ENCODE results near the gene UNC5A. TPM values are rescaled to one million over a fixed set of nuclear protein-coding genes. Genes with fewer than 3 reads are reported as not detected.

UNC5A gene
- total and polyA plus RNA-seq, 3 experiments from 2014 or later, result not detected

DNA sequence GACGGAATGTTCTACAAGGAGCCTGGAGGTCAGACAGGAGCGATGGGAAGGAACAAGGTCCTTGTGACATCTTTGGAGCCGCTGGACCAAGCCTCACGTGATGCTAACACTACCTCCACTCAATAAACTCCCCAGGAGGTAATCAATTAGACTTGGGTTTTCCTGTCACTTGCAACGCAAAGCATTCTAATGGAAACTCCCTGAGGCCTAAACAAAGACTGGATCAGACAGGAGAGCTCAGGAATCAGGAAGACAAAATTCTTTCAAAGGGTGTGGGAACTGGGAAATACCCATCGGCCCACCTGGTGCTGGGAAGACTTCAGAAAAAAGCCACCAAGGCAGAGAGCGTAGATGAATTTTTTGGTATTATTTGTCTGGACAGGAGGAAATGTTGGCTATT, 22.3 kb upstream of the UNC5A start:
- peak in 1 of 5 donors; percentile 8 for DNase-seq
- Histone ChIP-seq H3K9me3 (ENCODE audit: low read length) (no peaks in the 10 kb centered on the region), H3K36me3 (ENCODE audit: insufficient read depth, low read length) (no peaks in the 10 kb centered on the region), H3K4me3 (ENCODE audit: low read length) (no peak overlapping the region), H3K27ac (ENCODE audit: low read depth, low read length) (no peak overlapping the region), H3K4me1 (ENCODE audit: insufficient read depth, low read length) (no peaks in the 10 kb centered on the region), H3K27me3 (ENCODE audit: insufficient read depth, low read length, poor library complexity, severe bottlenecking) (peaks cover 3% of the 10 kb centered on the region)
- POLR2A ChIA-PET, result no interaction called here
- no peaks in the 10 kb centered on the region for H3K9me3 Mint-ChIP-seq
- CTCF ChIA-PET, result no interaction called here
- H3K4me3 Mint-ChIP-seq, result no peak overlapping the region
- peaks cover 22 to 40% of the 10 kb centered on the region in 2 donors for H3K27me3 Mint-ChIP-seq
- no peaks in the 10 kb centered on the region for H3K4me1 Mint-ChIP-seq
- no peak overlapping the region for H3K27ac Mint-ChIP-seq
- no peaks in the 10 kb centered on the region for H3K36me3 Mint-ChIP-seq

DNA sequence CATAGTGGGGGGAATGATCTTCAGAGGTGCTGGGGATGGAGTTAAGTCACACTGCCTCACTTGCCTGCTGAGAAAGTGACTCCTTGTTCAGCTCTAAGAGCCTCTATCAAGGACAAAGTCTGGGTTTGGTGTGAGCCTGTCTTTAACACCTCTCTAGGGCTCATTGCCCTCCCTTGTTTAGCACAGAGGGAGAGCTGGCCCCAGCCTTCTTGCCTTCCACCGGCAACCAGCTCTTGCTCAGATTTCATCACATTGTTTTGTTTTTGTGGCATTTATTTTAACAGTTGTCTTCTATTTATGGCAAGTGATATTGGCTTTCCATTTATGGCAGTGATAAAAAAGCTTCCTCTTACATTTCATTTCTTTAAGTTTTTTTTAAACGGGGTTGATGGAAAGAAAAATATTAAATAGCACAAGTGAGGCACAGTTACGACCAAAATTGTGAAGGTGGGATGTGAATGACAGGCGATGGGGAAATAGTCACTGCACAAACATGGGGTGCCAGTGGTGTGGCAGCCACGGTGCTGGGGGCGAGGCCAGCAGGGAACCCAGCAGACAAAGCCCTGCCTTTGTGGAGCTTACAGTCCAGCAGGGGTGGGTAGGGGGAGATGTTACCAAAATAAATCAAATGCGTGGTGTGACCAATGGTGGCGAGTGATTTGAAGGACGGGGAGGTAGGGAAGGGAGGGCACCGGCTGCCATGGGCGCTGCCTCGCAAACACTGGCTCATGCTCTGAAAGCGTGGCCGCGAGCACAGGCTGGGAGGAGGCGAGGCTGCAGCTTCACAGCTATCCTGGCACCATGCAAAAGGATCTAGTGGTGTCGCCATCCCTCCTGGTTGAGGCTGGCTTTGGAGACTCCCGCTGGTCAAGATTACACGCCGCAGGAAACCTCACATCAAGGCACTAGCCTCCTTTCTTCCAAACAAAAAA, 21.2 kb upstream of the UNC5A start:
- ChIA-PET POLR2A (no interaction called here), CTCF (no interaction called here)
- Mint-ChIP-seq H3K4me1 (no peaks in the 10 kb centered on the region), H3K9me3 (no peaks in the 10 kb centered on the region), H3K27me3 (peaks cover 29 to 44% of the 10 kb centered on the region in 2 donors), H3K27ac (no peak overlapping the region), H3K4me3 (no peak overlapping the region), H3K36me3 (no peaks in the 10 kb centered on the region)
- Histone ChIP-seq H3K27ac (ENCODE audit: low read depth, low read length) (no peak overlapping the region), H3K36me3 (ENCODE audit: insufficient read depth, low read length) (no peaks in the 10 kb centered on the region), H3K9me3 (ENCODE audit: low read length) (no peaks in the 10 kb centered on the region), H3K27me3 (ENCODE audit: insufficient read depth, low read length, poor library complexity, severe bottlenecking) (peaks cover 3% of the 10 kb centered on the region), H3K4me1 (ENCODE audit: insufficient read depth, low read length) (no peaks in the 10 kb centered on the region), H3K4me3 (ENCODE audit: low read length) (no peak overlapping the region)
- DNase-seq, result peak in 1 of 5 donors; percentile 13

DNA sequence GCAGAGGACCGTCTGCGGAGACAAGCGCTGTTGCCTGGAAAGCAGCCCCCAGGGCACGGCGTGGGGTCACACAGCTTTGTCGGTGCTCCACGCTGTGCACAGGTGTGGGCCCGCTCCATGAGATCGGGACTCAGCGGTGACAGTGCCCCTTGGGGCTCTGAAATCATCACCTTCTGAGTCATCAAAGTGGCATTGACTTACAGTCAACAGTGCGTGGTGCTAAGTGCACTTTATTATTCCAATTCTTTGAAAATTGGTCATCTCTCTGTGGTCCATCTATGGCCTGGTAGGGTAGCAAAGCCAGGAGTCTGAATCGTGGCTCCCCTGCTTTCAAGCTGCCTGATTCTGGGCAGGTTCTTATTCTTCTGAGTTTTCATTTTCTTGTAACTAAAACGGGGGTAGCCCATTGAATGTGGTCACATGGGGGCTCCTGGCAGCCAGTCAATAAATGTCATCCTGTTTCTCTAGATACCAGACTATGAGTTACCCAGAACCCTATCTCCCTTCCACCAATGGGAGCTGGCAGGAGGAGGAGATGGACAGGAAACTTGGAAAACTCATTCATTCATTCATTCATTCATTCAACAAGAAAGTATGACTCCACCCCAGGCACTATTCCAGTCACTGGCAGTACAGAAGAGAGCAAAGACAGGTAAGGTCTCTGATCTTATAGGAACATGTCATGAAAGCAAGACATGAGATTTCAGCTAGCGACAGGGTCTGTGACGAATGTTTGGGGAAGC, 20.3 kb upstream of the UNC5A start:
- no peaks in the 10 kb centered on the region for H3K9me3 ChIP-seq (ENCODE audit: low read length)
- ChIA-PET CTCF (no interaction called here), POLR2A (no interaction called here)
- H3K36me3 Mint-ChIP-seq, result no peaks in the 10 kb centered on the region
- no peaks in the 10 kb centered on the region for H3K36me3 ChIP-seq (ENCODE audit: insufficient read depth, low read length)
- no peaks in the 10 kb centered on the region for H3K4me1 ChIP-seq (ENCODE audit: insufficient read depth, low read length)
- H3K27ac ChIP-seq (ENCODE audit: low read depth, low read length), result no peak overlapping the region
- peak in 1 of 5 donors; percentile 3 for DNase-seq
- peaks cover 34 to 43% of the 10 kb centered on the region in 2 donors for H3K27me3 Mint-ChIP-seq
- no peak overlapping the region for H3K27ac Mint-ChIP-seq
- H3K4me1 Mint-ChIP-seq, result no peaks in the 10 kb centered on the region
- H3K27me3 ChIP-seq (ENCODE audit: insufficient read depth, low read length, poor library complexity, severe bottlenecking), result peaks cover 3% of the 10 kb centered on the region
- H3K4me3 ChIP-seq (ENCODE audit: low read length), result no peak overlapping the region
- H3K4me3 Mint-ChIP-seq, result no peak overlapping the region
- H3K9me3 Mint-ChIP-seq, result no peaks in the 10 kb centered on the region

DNA sequence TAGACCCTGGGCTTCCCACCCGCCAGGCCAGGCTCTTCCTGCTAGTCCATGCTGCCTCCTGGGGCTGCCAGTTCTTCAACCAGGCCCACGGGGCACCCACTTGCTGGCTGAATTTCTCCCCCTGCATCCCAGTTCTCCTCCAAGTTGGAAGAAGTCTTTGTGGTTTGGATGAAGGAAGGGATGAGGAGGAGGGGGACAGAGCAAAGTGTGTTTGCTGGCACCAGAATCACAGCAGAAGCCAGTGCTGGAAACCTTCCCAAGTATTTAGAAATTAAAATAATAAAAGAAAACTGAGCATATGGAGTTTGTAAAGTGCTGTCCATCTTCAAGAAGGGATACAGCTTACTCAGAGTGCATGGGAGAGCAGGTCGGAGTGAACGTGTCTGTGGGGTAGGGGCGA, 19.4 kb upstream of the UNC5A start:
- no peaks in the 10 kb centered on the region for H3K9me3 Mint-ChIP-seq
- no peak overlapping the region for H3K4me3 Mint-ChIP-seq
- peaks cover 4% of the 10 kb centered on the region for H3K27me3 ChIP-seq (ENCODE audit: insufficient read depth, low read length, poor library complexity, severe bottlenecking)
- H3K27me3 Mint-ChIP-seq, result peaks cover 39 to 51% of the 10 kb centered on the region in 2 donors
- ChIA-PET CTCF (no interaction called here), POLR2A (no interaction called here)
- H3K36me3 Mint-ChIP-seq, result no peaks in the 10 kb centered on the region
- no peaks in the 10 kb centered on the region for H3K4me1 Mint-ChIP-seq
- H3K27ac ChIP-seq (ENCODE audit: low read depth, low read length), result no peak overlapping the region
- no peak overlapping the region for H3K27ac Mint-ChIP-seq
- no peaks in the 10 kb centered on the region for H3K9me3 ChIP-seq (ENCODE audit: low read length)
- no peaks in the 10 kb centered on the region for H3K4me1 ChIP-seq (ENCODE audit: insufficient read depth, low read length)
- H3K4me3 ChIP-seq (ENCODE audit: low read length), result no peak overlapping the region
- DNase-seq, result no peak
- H3K36me3 ChIP-seq (ENCODE audit: insufficient read depth, low read length), result no peaks in the 10 kb centered on the region

DNA sequence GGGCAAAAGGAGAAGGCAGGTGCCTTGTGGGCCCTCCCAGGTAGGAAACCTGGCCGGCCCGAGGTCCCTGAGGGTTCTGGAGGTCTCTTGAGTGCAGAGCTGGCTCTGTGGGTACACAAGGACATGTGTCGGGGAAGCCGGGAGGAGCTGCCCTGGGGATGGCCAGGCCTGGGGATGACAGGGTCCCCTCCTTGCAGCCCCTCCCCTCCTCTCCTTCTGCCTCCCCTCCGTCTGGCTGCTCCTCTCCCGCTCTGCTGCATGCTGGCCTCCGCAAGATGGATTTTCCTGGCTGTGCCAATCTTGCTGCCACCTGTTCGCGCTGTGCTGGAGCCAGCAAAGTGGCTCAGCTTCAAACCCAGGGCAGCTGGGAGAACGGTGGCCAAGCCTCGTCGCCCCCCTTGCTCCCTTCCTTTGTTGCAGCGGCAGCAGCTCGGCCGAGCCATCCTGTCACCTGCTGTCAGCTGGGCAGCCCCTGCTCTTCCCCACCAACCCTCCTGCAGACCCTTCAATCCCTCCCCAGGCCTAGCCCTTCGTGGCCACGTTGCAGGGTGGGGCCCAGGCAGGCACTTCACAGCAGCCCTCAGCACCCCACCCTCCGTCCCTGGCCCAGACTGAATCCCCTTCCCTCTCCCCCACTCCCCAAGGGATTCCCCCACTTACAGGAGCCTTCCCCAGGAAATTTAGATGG, 17.6 kb upstream of the UNC5A start:
- no peak overlapping the region for H3K4me3 Mint-ChIP-seq
- no peaks in the 10 kb centered on the region for H3K36me3 Mint-ChIP-seq
- Histone ChIP-seq H3K27me3 (ENCODE audit: insufficient read depth, low read length, poor library complexity, severe bottlenecking) (peaks cover 6% of the 10 kb centered on the region), H3K4me1 (ENCODE audit: insufficient read depth, low read length) (no peaks in the 10 kb centered on the region), H3K36me3 (ENCODE audit: insufficient read depth, low read length) (no peaks in the 10 kb centered on the region), H3K27ac (ENCODE audit: low read depth, low read length) (no peak overlapping the region), H3K4me3 (ENCODE audit: low read length) (no peak overlapping the region), H3K9me3 (ENCODE audit: low read length) (no peaks in the 10 kb centered on the region)
- H3K4me1 Mint-ChIP-seq, result no peaks in the 10 kb centered on the region
- H3K27me3 Mint-ChIP-seq, result peaks cover 39 to 62% of the 10 kb centered on the region in 2 donors
- no peak for DNase-seq
- H3K9me3 Mint-ChIP-seq, result peaks cover 0 to 4% (median 0%) of the 10 kb centered on the region in 5 donors
- ChIA-PET POLR2A (no interaction called here), CTCF (no interaction called here)
- H3K27ac Mint-ChIP-seq, result no peak overlapping the region

DNA sequence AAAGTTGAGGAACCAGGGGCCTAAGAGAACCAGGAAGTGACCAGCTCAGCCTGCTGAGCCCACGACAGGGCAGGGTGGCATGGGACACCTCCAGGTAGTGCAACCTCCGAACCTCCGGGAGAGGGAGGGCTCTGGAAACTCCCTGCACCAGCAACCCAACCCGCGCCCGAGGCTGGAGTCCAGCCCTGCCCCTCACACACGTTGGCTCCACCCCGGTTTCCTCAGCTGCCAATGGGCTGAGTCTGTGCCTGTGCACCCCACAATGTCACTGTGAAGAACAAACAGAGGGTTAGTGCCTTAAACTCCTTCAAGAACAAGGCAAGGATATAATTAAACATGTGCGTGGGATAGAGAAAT, 17.0 kb upstream of the UNC5A start:
- no peak overlapping the region for H3K27ac Mint-ChIP-seq
- no peaks in the 10 kb centered on the region for H3K36me3 Mint-ChIP-seq
- H3K9me3 Mint-ChIP-seq, result peaks cover 0 to 4% (median 0%) of the 10 kb centered on the region in 5 donors
- no peak for DNase-seq
- Histone ChIP-seq H3K27me3 (ENCODE audit: insufficient read depth, low read length, poor library complexity, severe bottlenecking) (peaks cover 6% of the 10 kb centered on the region), H3K4me1 (ENCODE audit: insufficient read depth, low read length) (no peaks in the 10 kb centered on the region), H3K4me3 (ENCODE audit: low read length) (no peak overlapping the region), H3K27ac (ENCODE audit: low read depth, low read length) (no peak overlapping the region), H3K9me3 (ENCODE audit: low read length) (no peaks in the 10 kb centered on the region), H3K36me3 (ENCODE audit: insufficient read depth, low read length) (no peaks in the 10 kb centered on the region)
- ChIA-PET CTCF (no interaction called here), POLR2A (no interaction called here)
- peaks cover 36 to 61% of the 10 kb centered on the region in 2 donors for H3K27me3 Mint-ChIP-seq
- peak overlapping the region in 1 of 7 donors; percentile 13 for H3K4me3 Mint-ChIP-seq
- H3K4me1 Mint-ChIP-seq, result no peaks in the 10 kb centered on the region

DNA sequence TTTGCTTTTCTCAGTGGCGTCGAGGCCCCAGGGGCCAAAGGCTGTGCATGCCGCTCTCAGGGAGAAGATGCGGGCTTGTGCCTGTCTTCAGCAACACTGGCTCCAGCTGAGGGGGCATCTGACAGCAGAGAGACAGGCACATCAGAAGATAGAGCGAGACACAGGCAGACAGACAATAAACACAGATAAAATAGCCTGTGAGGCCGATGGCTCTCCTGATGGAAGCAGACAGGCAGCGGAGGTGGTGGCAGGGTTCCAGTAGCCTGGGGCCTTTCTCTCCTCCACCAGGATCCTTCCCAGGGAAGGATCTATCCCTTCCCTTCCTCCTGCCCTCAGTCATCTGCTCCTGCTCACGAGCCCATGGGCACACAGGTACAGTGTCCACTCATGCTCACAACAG, 16.6 kb upstream of the UNC5A start:
- Histone ChIP-seq H3K4me1 (ENCODE audit: insufficient read depth, low read length) (no peaks in the 10 kb centered on the region), H3K4me3 (ENCODE audit: low read length) (no peak overlapping the region), H3K27me3 (ENCODE audit: insufficient read depth, low read length, poor library complexity, severe bottlenecking) (peaks cover 6% of the 10 kb centered on the region), H3K36me3 (ENCODE audit: insufficient read depth, low read length) (no peaks in the 10 kb centered on the region), H3K27ac (ENCODE audit: low read depth, low read length) (no peak overlapping the region), H3K9me3 (ENCODE audit: low read length) (no peaks in the 10 kb centered on the region)
- Mint-ChIP-seq H3K27me3 (peaks cover 32 to 61% of the 10 kb centered on the region in 2 donors), H3K36me3 (no peaks in the 10 kb centered on the region), H3K9me3 (peaks cover 0 to 4% (median 0%) of the 10 kb centered on the region in 5 donors), H3K4me3 (no peak overlapping the region), H3K27ac (no peak overlapping the region), H3K4me1 (no peaks in the 10 kb centered on the region)
- no peak for DNase-seq
- ChIA-PET POLR2A (no interaction called here), CTCF (no interaction called here)

DNA sequence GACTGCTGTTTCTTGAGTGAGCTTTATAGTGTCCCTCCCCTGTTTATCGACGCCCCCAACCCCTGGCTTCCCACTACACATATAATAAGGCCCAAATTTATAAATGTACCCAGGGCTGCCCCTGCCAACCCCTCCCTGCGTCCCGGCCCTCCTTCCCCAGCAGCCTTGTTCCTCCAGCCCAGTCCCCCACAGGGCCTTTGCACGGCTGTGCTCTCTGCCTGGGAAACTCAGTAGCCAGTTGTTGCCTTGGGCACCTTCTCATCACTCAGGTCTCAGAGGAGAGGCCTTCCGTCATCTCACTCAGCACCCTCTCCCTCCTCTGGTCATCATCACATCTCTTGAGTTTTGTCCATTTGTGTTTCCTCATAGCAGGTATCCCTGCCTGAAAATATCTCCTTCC, 15.8 kb upstream of the UNC5A start:
- Histone ChIP-seq H3K9me3 (ENCODE audit: low read length) (no peaks in the 10 kb centered on the region), H3K4me1 (ENCODE audit: insufficient read depth, low read length) (no peaks in the 10 kb centered on the region), H3K27ac (ENCODE audit: low read depth, low read length) (no peak overlapping the region), H3K27me3 (ENCODE audit: insufficient read depth, low read length, poor library complexity, severe bottlenecking) (peaks cover 6% of the 10 kb centered on the region), H3K4me3 (ENCODE audit: low read length) (no peak overlapping the region), H3K36me3 (ENCODE audit: insufficient read depth, low read length) (no peaks in the 10 kb centered on the region)
- Mint-ChIP-seq H3K9me3 (peaks cover 0 to 4% (median 0%) of the 10 kb centered on the region in 5 donors), H3K36me3 (no peaks in the 10 kb centered on the region), H3K27me3 (peaks cover 29 to 53% of the 10 kb centered on the region in 2 donors), H3K4me3 (no peak overlapping the region), H3K4me1 (no peaks in the 10 kb centered on the region), H3K27ac (no peak overlapping the region)
- DNase-seq, result no peak
- CTCF ChIA-PET, result no interaction called here
- POLR2A ChIA-PET, result no interaction called here

Measured in CD8-positive, alpha-beta memory T cell (primary cell).